H7 (cell line): ENCODE results near the gene B3GLCT. TPM values are rescaled to one million over a fixed set of nuclear protein-coding genes. Genes with fewer than 3 reads are reported as not detected.

Experiments
- DNase-seq: peaks from one replicate; pipeline ENCODE4 v3.0.0; 2012
- H3K27me3 ChIP-seq: 2 replicates; pipeline ENCODE4 v1.6.0; 2011; ENCODE audit warnings: mild to moderate bottlenecking, low read length; ENCODE audit not compliant: control insufficient read depth, insufficient read depth
- H3K36me3 ChIP-seq: replicated peaks from 2 replicates; pipeline ENCODE4 v1.5.1; 2011; ENCODE audit warnings: low read length; ENCODE audit not compliant: control insufficient read depth, insufficient read depth
- H3K4me3 ChIP-seq: 2 replicates; pipeline ENCODE4 v1.5.1; 2011; ENCODE audit warnings: low read depth, mild to moderate bottlenecking, control low read depth, low read length, moderate library complexity; ENCODE audit not compliant: insufficient read depth
- total RNA-seq: library from RNA; depleted of rRNA; stranded (reverse); fragments of >200 nt; shearing (Covaris generic); gene quantifications from 2 replicates; pipeline ENCODE4 v1.2.3, GENCODE V29; 2014

The B3GLCT gene
- total RNA-seq, 1 experiment from 2014 or later: 4.4 TPM

- H3K36me3 ChIP-seq: no peaks in the 10 kb centered on the region
- no peaks in the 10 kb centered on the region for H3K27me3 ChIP-seq
- DNase-seq: no peak
- H3K4me3 ChIP-seq: no peak overlapping the region
Observed at GRCh38 chr13:31224174-31224669, 24.4 kb downstream of the B3GLCT start.

DNA sequence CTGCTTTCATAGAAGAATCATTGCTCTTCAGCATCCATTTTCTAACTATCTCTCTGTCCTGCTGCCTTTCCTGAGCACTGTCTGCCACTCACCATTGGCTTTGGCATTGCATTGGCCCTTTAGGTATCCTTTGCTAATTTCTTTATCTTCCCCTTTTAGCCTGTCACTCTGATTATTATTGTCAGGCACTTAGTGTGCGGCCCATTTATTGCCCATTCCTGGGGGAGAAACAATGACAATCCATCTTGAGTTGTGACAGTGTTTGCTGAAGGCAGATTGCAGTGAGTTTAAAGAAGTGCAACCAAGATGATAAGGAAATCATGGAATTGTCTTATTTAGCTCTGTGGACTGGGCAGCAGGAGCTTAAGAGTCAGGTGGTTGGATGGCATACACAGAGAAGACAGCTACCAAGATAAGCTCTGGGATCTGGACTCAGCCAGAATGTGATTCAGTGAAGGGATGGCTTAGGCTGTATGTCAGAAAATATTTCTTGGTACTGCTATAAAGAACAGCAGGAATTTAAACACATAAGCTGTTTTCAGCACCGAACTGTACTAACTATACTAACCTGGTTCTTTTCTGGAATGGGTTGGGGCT, 25.3 kb downstream of the B3GLCT start:
- Histone ChIP-seq H3K36me3 (no peaks in the 10 kb centered on the region), H3K4me3 (no peak overlapping the region), H3K27me3 (no peaks in the 10 kb centered on the region)
- no peak for DNase-seq

- Histone ChIP-seq H3K4me3 (no peak overlapping the region), H3K27me3 (no peaks in the 10 kb centered on the region), H3K36me3 (no peaks in the 10 kb centered on the region)
- peak; percentile 46 for DNase-seq
Observed at GRCh38 chr13:31225998-31226675, 26.4 kb downstream of the B3GLCT start.

DNA sequence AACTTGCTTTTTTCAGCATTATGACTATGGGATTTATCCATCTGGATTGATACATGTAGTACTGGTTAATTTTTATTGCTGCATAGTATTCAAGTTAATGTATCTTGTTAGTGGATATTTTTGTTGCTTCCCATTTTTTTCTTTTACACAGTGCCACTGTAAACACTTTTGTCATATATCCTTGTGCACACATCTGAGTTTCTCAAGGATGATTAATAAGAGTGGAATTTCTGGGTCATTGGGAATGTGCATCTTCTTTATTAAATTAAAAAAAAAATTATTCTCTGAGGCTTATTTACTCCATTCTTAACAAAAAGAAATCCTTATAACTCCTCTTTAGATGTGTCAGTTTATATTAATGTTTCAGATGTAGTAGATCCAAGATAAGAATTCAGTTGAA, 27.3 kb downstream of the B3GLCT start:
- Histone ChIP-seq H3K27me3 (no peaks in the 10 kb centered on the region), H3K4me3 (no peak overlapping the region), H3K36me3 (no peaks in the 10 kb centered on the region)
- no peak for DNase-seq

- no peak for DNase-seq
- Histone ChIP-seq H3K27me3 (no peaks in the 10 kb centered on the region), H3K36me3 (no peaks in the 10 kb centered on the region)
Observed at GRCh38 chr13:31227870-31228269, 28.1 kb downstream of the B3GLCT start.

GRCh38 chr13:31234729-31235128, 35.0 kb downstream of the B3GLCT start:
- no peak overlapping the region for H3K4me3 ChIP-seq
- DNase-seq: peak; percentile 67
- H3K27me3 ChIP-seq: no peaks in the 10 kb centered on the region
- H3K36me3 ChIP-seq: no peaks in the 10 kb centered on the region

More at GRCh38 chr13:31227870-31228269, 28.1 kb downstream of the B3GLCT start:
- H3K4me3 ChIP-seq: no peak overlapping the region

DNA sequence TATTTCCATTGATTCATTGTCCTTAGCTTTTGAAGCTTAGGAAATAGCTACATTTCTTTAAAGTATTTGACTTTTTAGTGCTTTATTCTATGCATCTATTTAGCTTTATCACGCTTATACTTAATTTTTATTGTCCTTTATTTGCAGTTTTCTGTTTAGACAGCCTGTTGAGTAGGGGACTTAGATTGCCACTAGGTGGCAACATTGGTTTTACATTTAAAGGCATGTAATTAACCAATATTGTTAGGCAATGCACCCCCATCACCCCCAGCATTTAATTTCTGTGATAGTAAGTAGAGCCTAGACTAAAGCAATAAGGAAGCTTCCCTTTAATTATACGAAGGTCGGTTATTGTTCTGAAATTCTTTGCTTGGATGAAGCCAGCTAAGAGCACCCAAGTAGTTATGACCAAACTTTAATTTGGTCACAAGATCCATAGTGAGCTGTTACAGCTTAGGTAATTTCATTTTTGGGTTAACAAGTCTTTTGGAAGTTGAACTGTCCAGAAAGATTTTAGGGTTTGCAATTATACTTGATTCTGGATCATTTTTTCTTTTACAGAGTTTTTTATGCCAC, 36.5 kb downstream of the B3GLCT start:
- peak; percentile 57 for DNase-seq
- no peaks in the 10 kb centered on the region for H3K27me3 ChIP-seq
- no peaks in the 10 kb centered on the region for H3K36me3 ChIP-seq
- H3K4me3 ChIP-seq: no peak overlapping the region

DNA sequence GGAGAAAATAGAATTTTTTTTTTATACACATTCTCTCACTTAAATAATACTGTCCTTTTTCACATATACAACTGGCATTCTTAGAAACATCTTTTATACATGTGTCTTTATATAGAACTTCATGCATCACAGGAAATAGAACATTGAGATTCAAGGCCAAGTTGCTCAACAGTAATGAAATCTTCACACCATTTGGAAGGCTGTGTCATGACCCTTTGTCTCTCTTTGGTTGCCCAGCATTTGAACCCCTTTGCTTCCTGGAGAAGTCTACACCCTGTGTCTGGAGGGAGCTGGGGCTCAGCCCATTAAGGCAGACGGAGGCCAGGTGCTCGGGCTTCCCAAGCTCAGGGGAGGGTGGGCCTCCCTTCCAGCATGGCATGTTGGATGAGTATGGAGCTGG, 41.1 kb downstream of the B3GLCT start:
- no peaks in the 10 kb centered on the region for H3K27me3 ChIP-seq
- H3K36me3 ChIP-seq: no peaks in the 10 kb centered on the region
- H3K4me3 ChIP-seq: no peak overlapping the region
- no peak for DNase-seq

GRCh38 chr13:31242367-31242766, 42.6 kb downstream of the B3GLCT start:
- no peak overlapping the region for H3K4me3 ChIP-seq
- H3K27me3 ChIP-seq: no peaks in the 10 kb centered on the region
- no peaks in the 10 kb centered on the region for H3K36me3 ChIP-seq
- DNase-seq: no peak

- no peak for DNase-seq
- no peaks in the 10 kb centered on the region for H3K27me3 ChIP-seq
- H3K4me3 ChIP-seq: no peak overlapping the region
- H3K36me3 ChIP-seq: no peaks in the 10 kb centered on the region
Observed at GRCh38 chr13:31242916-31243315, 43.1 kb downstream of the B3GLCT start.

DNA sequence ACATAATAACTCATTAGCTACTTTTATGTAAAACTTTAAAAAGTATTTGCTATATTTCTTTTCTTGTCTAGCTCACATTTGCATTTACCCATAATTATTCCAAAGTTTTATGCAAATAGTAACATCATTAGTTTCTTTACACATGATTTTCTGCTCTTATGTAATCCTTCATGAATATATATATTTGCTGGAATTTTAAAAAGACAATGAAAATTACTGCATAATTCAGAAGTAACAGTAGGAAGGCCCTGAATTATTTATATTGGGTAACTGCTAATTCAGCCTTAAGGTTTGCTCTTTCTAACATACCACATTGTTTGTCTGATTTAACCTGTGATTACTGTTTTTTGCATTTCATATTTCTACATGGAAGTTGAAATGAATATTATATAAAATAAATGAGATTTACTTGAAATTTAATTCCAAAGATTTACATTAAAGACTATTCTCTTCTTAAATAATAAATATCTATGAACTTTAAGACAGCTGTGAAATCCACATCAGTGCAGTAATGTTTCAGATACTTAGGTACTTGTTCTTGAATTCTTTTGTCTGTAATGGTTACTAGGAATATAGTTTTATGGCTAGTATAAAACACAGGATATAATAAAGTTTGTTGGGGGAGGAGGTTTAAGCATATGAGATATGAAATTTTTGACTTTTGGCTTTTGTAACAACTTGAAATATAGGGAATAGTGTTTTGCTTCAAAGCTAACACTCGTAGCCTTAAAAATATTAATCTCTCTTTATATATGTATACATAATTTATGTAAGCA, 46.0 kb downstream of the B3GLCT start:
- DNase-seq: no peak
- Histone ChIP-seq H3K27me3 (no peaks in the 10 kb centered on the region), H3K36me3 (no peaks in the 10 kb centered on the region), H3K4me3 (no peak overlapping the region)

- no peak for DNase-seq
- Histone ChIP-seq H3K4me3 (no peak overlapping the region), H3K36me3 (no peaks in the 10 kb centered on the region), H3K27me3 (no peaks in the 10 kb centered on the region)
Observed at GRCh38 chr13:31246918-31247317, 47.1 kb downstream of the B3GLCT start.

DNA sequence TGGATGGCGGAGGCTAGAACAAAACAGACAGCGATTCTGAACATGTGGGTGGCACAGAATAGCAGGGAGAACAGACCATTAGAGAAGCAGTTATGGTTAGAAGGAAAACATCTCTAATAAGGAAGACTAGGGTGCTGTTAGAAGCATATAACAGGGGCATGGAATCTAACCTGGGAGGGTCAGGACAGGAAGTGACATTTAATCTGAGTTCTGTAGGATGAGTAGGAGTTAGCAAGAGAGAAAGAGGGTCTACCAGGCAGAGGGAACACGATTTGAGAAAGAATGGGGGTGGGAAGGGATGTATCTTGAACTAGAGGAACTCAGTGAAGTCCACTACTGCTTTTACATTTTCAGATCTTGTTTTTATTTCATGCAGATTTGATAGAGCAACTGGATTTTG, 48.6 kb downstream of the B3GLCT start:
- H3K27me3 ChIP-seq: no peaks in the 10 kb centered on the region
- no peak for DNase-seq
- no peak overlapping the region for H3K4me3 ChIP-seq
- no peaks in the 10 kb centered on the region for H3K36me3 ChIP-seq

GRCh38 chr13:31248965-31249539, 49.3 kb downstream of the B3GLCT start:
- Histone ChIP-seq H3K4me3 (no peak overlapping the region), H3K27me3 (no peaks in the 10 kb centered on the region), H3K36me3 (no peaks in the 10 kb centered on the region)
- DNase-seq: no peak
